Measurements from ENCODE around the gene SLC25A33. TPM values are rescaled to one million over a fixed set of nuclear protein-coding genes. Genes with fewer than 3 reads are reported as not detected.

The SLC25A33 gene
- total RNA-seq, 1 experiment from 2014 or later, result 9.4 TPM

- no peak overlapping the region for H4K91ac ChIP-seq (ENCODE audit: insufficient read length, low read depth, low read length)
- no peak overlapping the region for H3K23ac ChIP-seq (ENCODE audit: insufficient read length, low read depth, low read length)
- peaks cover 3% of the 10 kb centered on the region; the same call in 1 of the 2 replicates for H3K4me1 ChIP-seq (ENCODE audit: insufficient read depth, low read length)
- H3K79me2 ChIP-seq (ENCODE audit: insufficient read depth, low read length), result peaks cover 13% of the 10 kb centered on the region; the same call in 1 of the 2 replicates
- H2BK12ac ChIP-seq (ENCODE audit: insufficient read length, low read depth, low read length), result no peak overlapping the region
- Mint-ChIP-seq H3K4me3 (no peak overlapping the region), H3K36me3 (ENCODE audit: insufficient read depth in 1 of 3, low read depth in 3 of 3) (peaks cover 16 to 26% (median 23%) of the 10 kb centered on the region in 3 experiments; a peak in 6 of 7 replicates), H3K9me3 (peaks cover 0 to 2% of the 10 kb centered on the region in 2 experiments; a peak in 2 of 5 replicates), H3K4me1 (peaks cover 12 to 14% of the 10 kb centered on the region in 2 experiments), H3K27ac (no peak overlapping the region), H3K27me3 (ENCODE audit: low read depth) (peaks cover 7% of the 10 kb centered on the region)
- H4K5ac ChIP-seq (ENCODE audit: insufficient read length, low read depth, low read length), result no peak overlapping the region
- H3K18ac ChIP-seq (ENCODE audit: insufficient read length, low read depth, low read length), result no peak overlapping the region
- no peaks in the 10 kb centered on the region for H3K27me3 ChIP-seq (ENCODE audit: insufficient read depth, low read length)
- no peaks in the 10 kb centered on the region for H4K20me1 ChIP-seq (ENCODE audit: control insufficient read depth, insufficient read depth, insufficient read length)
- H2AFZ ChIP-seq (ENCODE audit: low read length), result no peak overlapping the region
- no peak overlapping the region for H2BK15ac ChIP-seq (ENCODE audit: low read depth, low read length)
- H3K27ac ChIP-seq (ENCODE audit: insufficient read length, low read depth, low read length), result no peak overlapping the region
- H3K14ac ChIP-seq (ENCODE audit: insufficient read depth, low read length), result no peak overlapping the region
- no CpG with 5 or more reads among the region's 3 CpGs for WGBS (ENCODE audit: extremely low coverage, insufficient read length, low lambda C conversion rate)
- H4K8ac ChIP-seq (replicated peaks; ENCODE audit: insufficient read length, low read depth, low read length), result no peak overlapping the region
- H2BK20ac ChIP-seq (ENCODE audit: low read depth, low read length, poor library complexity, severe bottlenecking), result no peak overlapping the region
- H3K23me2 ChIP-seq (ENCODE audit: insufficient read length, low read depth, low read length, poor library complexity, severe bottlenecking), result peaks cover 9% of the 10 kb centered on the region
- H2BK5ac ChIP-seq (ENCODE audit: insufficient read length, low read length), result no peak overlapping the region
- H3T11ph ChIP-seq (ENCODE audit: low read length), result no peak overlapping the region
- no peak overlapping the region for H3K56ac ChIP-seq (ENCODE audit: insufficient read length, low read depth, low read length)
- no peak overlapping the region for H2AK5ac ChIP-seq (ENCODE audit: insufficient read length, low read length)
- no peaks in the 10 kb centered on the region for H3K9me3 ChIP-seq (ENCODE audit: control insufficient read depth, low read depth, low read length)
- no peak overlapping the region for H3K9ac ChIP-seq (ENCODE audit: extremely low read depth, insufficient read length, low read length)
- no peak for DNase-seq
- no peak for TF ChIP-seq CTCF (conservative IDR thresholded peaks at IDR 0.05)
- H3K4me2 ChIP-seq (ENCODE audit: insufficient read depth, insufficient read length, low read length), result no peak overlapping the region
- no peak overlapping the region for H2BK120ac ChIP-seq (ENCODE audit: low read depth, low read length, poor library complexity, severe bottlenecking)
- peaks cover 7% of the 10 kb centered on the region for H3K79me1 ChIP-seq (ENCODE audit: insufficient read depth, low read depth, low read length, poor library complexity, severe bottlenecking)
- no peak overlapping the region for H3K4ac ChIP-seq (ENCODE audit: low read depth, low read length)
These were observed 47.0 kb downstream of the SLC25A33 start for GRCh38 chr1:9586147-9586766.

Data from H9 (cell line).